Measurements from ENCODE around the gene OSTM1.
"Not testable (repeated sequence)": the region's sequence is repeated elsewhere in the genome, so short reads cannot be mapped to it uniquely, and the experiment has no call there.

Gene OSTM1

GRCh38 chr6:108020472-108021116, 53.9 kb downstream of the OSTM1 start:
- no peak for DNase-seq

- DNase-seq, result not testable (repeated sequence)
Observed at GRCh38 chr6:108016283-108016682, 58.3 kb downstream of the OSTM1 start.

DNA sequence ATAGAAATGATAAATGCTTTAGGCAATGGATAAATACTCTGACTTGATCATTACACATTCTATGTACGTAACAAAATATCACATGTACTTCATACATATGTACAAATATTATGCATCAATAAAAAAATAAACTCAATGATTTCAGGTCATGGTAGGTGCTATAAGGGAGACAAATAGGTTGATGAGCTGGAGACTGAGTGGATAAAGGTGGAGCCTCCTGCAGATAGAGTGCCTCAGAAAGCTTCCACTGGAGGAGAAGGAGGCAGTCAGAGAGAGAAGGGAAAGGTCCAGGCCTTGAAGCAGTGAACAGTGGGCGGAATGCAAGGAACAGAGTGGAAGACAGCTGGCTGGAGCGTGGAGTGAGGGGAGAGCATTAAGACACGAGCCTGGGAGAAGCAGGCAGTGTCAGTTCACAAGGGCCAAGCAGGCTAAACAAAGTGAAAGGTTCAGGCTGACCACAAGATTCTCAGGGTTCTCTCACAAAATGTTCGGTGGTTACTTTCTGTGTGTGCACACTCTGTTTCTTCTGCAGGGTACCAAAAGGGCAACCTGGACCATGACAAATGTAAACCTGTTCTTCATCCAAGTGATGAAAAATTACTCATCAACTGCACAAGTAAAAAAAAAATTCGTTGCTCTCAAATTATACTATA, 60.6 kb downstream of the OSTM1 start:
- no peak for DNase-seq

- DNase-seq, result no peak
Observed at GRCh38 chr6:108009894-108010293, 64.6 kb downstream of the OSTM1 start.

- DNase-seq, result not testable (repeated sequence)
Observed at GRCh38 chr6:108009258-108009657, 65.3 kb downstream of the OSTM1 start.

DNA sequence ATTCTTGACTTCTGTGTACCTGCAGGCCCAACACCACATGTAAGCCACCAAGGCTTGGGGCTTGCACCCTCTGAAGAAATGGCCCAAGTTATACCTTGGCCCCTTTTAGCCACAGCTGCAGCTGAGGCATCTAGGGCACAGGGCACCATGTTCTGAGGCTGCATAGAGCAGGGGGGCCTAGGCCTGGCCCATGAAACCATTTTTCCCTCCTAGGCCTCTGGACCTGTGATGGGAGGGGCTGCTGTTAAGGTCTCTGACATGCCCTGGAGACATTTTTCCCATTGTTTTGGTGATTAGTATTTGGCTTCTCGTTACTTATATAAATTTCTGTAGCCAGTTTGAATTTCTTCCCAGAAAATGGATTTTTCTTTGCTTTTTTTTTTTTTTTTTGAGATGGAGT, 66.2 kb downstream of the OSTM1 start:
- no peak for DNase-seq

DNA sequence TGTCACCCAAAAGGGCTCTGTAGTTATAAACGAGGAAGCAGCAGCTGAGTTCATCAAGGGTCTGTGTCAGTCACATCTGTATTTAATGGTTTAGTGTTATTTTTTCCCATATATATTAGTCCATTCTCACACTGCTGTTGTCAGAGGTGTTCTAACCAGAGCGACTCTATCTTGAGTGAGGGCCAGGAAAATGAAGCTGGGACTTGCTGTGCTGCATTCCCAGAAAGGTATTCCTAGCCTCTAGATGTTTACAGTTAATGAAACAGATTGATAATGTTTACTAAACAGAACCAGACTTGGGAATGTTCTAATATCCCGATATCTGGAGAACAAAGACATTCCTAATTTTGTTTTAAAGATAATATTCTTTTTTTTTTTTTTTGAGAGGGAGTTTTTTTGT, 68.6 kb downstream of the OSTM1 start:
- DNase-seq, result no peak

DNA sequence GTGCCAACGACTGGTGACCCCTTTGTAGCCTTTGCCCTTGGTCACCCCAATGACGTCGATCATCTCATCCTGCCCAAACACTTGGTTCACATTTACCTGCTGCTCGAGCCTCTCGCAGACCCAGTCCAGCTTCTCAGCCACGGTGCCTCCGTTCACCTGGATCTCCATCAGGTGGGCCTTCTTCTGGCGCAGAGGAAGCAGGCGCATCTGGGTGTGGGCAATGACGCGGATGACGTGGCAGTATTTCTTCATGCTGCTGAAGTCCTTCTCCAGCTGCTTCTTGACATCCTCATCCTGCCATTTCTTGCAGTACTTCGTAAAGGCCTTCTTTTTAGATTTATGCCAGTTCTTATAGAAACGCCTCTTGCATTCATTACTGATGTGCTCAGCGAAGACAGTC, 69.7 kb downstream of the OSTM1 start:
- no peak for DNase-seq

- DNase-seq, result no peak
Observed at GRCh38 chr6:108002365-108003221, 71.9 kb downstream of the OSTM1 start.

GRCh38 chr6:108001696-108002231, 72.8 kb downstream of the OSTM1 start:
- no peak for DNase-seq

DNA sequence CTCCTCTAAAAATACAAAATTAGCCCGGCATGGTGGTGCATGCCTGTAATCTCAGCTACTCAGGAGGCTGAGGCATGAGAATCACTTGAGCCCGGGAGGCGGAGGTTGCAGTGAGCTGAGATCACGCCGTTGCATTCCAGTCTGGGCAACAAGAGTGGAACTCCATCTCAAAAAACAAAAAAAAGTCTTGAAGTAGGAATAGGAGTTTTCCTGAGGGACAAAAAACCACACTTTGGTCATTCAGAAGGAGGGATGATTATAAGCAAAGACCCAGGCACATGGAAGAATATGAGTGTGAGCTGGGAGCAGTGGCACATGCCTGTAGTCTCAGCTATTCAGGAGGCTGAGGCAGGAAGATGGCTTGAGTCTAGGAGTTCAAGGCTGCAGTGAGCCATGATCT, 74.3 kb downstream of the OSTM1 start:
- not testable (repeated sequence) for DNase-seq

GRCh38 chr6:107999341-107999740, 75.2 kb downstream of the OSTM1 start:
- DNase-seq, result no peak

DNA sequence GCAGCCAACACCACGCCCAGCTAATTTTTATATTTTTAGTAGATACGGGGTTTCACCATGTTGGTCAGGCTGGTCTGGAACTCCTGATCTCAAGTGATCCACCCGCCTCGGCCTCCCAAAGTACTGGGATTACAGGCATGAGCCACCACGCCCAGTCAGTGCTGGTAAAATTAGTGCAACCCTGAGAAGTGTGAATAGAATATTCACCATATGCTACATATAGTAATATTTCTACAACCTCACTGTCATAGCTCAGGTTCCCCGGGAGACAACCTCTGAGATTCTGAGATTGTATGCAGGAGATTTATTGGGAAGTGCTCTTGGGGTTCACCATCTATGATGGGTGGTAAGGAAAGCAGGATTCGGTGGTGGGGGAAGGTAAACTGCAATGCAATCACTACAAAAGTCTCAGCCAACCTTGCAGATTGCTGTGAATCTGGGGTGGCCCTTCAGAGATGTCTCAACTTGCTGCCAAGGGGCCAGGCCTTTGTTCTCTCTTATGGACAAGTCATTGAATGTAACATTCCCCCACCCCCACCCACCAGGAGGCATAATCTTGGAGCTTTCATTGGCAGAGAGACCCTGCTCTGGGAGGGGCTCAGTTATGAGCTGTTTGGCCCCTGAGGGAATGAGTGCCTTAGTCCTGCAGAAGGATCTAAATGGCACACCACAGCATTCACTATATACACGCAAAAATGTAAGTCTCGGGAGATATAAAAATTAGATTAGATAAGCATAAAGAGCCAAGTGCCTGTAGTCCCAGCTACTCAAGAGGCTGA, 82.6 kb downstream of the OSTM1 start:
- no peak for DNase-seq
